ES-I3 (cell line): ENCODE data around the gene ACTG2.
"Not testable (repeated sequence)": the region's sequence is repeated elsewhere in the genome, so short reads cannot be mapped to it uniquely, and the experiment has no call there.

Experiments
- H3K36me3 ChIP-seq: 2 replicates; pipeline ENCODE4 v1.6.1; 2013; ENCODE audit warnings: mild to moderate bottlenecking, low read length, control low read depth, moderate library complexity; ENCODE audit not compliant: insufficient read depth
- H3K4me1 ChIP-seq: 2 replicates; pipeline ENCODE4 v1.6.1; 2013; ENCODE audit warnings: mild to moderate bottlenecking, control low read depth, low read length; ENCODE audit not compliant: insufficient read depth
- H3K9ac ChIP-seq: 2 replicates; pipeline ENCODE4 v1.6.1; 2013; ENCODE audit warnings: low read depth, mild to moderate bottlenecking, low read length, moderate library complexity
- H3K9me3 ChIP-seq: 2 replicates; pipeline ENCODE4 v1.6.1; 2013; ENCODE audit warnings: mild to moderate bottlenecking, low read length, moderate library complexity; ENCODE audit not compliant: control insufficient read depth, insufficient read depth

ACTG2 gene

GRCh38 chr2:73897934-73898333 lies 5.1 kb downstream of the ACTG2 start:
- no peak overlapping the region for H3K9ac ChIP-seq

GRCh38 chr2:73899801-73900336 lies 7.1 kb downstream of the ACTG2 start:
- Histone ChIP-seq H3K9ac (no peak overlapping the region), H3K4me1 (no peaks in the 10 kb centered on the region; the same call in 1 of the 2 replicates), H3K36me3 (no peaks in the 10 kb centered on the region; the same call in 1 of the 2 replicates), H3K9me3 (no peaks in the 10 kb centered on the region)

More at GRCh38 chr2:73897934-73898333, 5.1 kb downstream of the ACTG2 start:
- Histone ChIP-seq H3K36me3 (no peaks in the 10 kb centered on the region; the same call in 1 of the 2 replicates), H3K9me3 (no peaks in the 10 kb centered on the region), H3K4me1 (no peaks in the 10 kb centered on the region; the same call in 1 of the 2 replicates)

- no peaks in the 10 kb centered on the region; the same call in 1 of the 2 replicates for H3K4me1 ChIP-seq
- H3K9me3 ChIP-seq: no peaks in the 10 kb centered on the region
- H3K36me3 ChIP-seq: no peaks in the 10 kb centered on the region; the same call in 1 of the 2 replicates
- H3K9ac ChIP-seq: no peak overlapping the region
These were observed 8.3 kb downstream of the ACTG2 start for GRCh38 chr2:73901143-73901542.

- Histone ChIP-seq H3K4me1 (no peaks in the 10 kb centered on the region; the same call in 1 of the 2 replicates), H3K9ac (no peak overlapping the region), H3K9me3 (no peaks in the 10 kb centered on the region), H3K36me3 (no peaks in the 10 kb centered on the region; the same call in 1 of the 2 replicates)
These were observed 9.5 kb downstream of the ACTG2 start for GRCh38 chr2:73902284-73902683.

- no peaks in the 10 kb centered on the region for H3K9me3 ChIP-seq
- H3K36me3 ChIP-seq: no peaks in the 10 kb centered on the region
- no peak overlapping the region for H3K9ac ChIP-seq
- H3K4me1 ChIP-seq: no peaks in the 10 kb centered on the region
These were observed 10.5 kb downstream of the ACTG2 start for GRCh38 chr2:73903313-73903712.

GRCh38 chr2:73903949-73904613 lies 11.3 kb downstream of the ACTG2 start:
- not testable (repeated sequence) for H3K9me3 ChIP-seq, H3K9ac ChIP-seq, H3K36me3 ChIP-seq, H3K4me1 ChIP-seq

GRCh38 chr2:73904952-73905351 lies 12.1 kb downstream of the ACTG2 start:
- no peaks in the 10 kb centered on the region for H3K36me3 ChIP-seq
- H3K4me1 ChIP-seq: no peaks in the 10 kb centered on the region
- no peaks in the 10 kb centered on the region for H3K9me3 ChIP-seq
- H3K9ac ChIP-seq: no peak overlapping the region

- no peaks in the 10 kb centered on the region for H3K36me3 ChIP-seq
- no peak overlapping the region for H3K9ac ChIP-seq
- H3K4me1 ChIP-seq: no peaks in the 10 kb centered on the region
- no peaks in the 10 kb centered on the region for H3K9me3 ChIP-seq
These were observed 14.2 kb downstream of the ACTG2 start for GRCh38 chr2:73906847-73907505.

GRCh38 chr2:73907840-73908452 lies 15.1 kb downstream of the ACTG2 start:
- Histone ChIP-seq H3K36me3 (no peaks in the 10 kb centered on the region), H3K4me1 (no peaks in the 10 kb centered on the region), H3K9me3 (no peaks in the 10 kb centered on the region), H3K9ac (no peak overlapping the region)

- H3K36me3 ChIP-seq: no peaks in the 10 kb centered on the region
- H3K9me3 ChIP-seq: no peaks in the 10 kb centered on the region
- H3K4me1 ChIP-seq: no peaks in the 10 kb centered on the region
- H3K9ac ChIP-seq: no peak overlapping the region
These were observed 16.2 kb downstream of the ACTG2 start for GRCh38 chr2:73908689-73909652.

GRCh38 chr2:73910873-73911547 lies 18.2 kb downstream of the ACTG2 start:
- Histone ChIP-seq H3K9me3 (no peaks in the 10 kb centered on the region), H3K9ac (no peak overlapping the region), H3K36me3 (no peaks in the 10 kb centered on the region), H3K4me1 (no peaks in the 10 kb centered on the region)

- Histone ChIP-seq H3K4me1 (no peaks in the 10 kb centered on the region), H3K9me3 (no peaks in the 10 kb centered on the region), H3K36me3 (no peaks in the 10 kb centered on the region), H3K9ac (no peak overlapping the region)
These were observed 18.9 kb downstream of the ACTG2 start for GRCh38 chr2:73911548-73912208.

- no peaks in the 10 kb centered on the region for H3K36me3 ChIP-seq
- no peaks in the 10 kb centered on the region for H3K9me3 ChIP-seq
- H3K9ac ChIP-seq: no peak overlapping the region
- H3K4me1 ChIP-seq: no peaks in the 10 kb centered on the region
These were observed 20.7 kb downstream of the ACTG2 start for GRCh38 chr2:73913414-73914054.
